Kidney epithelial cell (primary cell): ENCODE results near the gene FBL. TPM values are rescaled to one million over a fixed set of nuclear protein-coding genes. Genes with fewer than 3 reads are reported as not detected.
"Not testable (repeated sequence)": the region's sequence is repeated elsewhere in the genome, so short reads cannot be mapped to it uniquely, and the experiment has no call there.

Experiments
- DNase-seq: peaks from one replicate; pipeline ENCODE4 v3.0.0-alpha.2; 2010; ENCODE audit warnings: low read depth
- H3K27me3 ChIP-seq: 2 replicates; pipeline ENCODE4 v1.6.0; 2011; ENCODE audit warnings: low read length; ENCODE audit not compliant: control insufficient read depth, insufficient read depth
- H3K36me3 ChIP-seq: 2 replicates; pipeline ENCODE4 v1.5.1; 2011; ENCODE audit warnings: low read length; ENCODE audit not compliant: control insufficient read depth, insufficient read depth
- H3K4me3 ChIP-seq: 2 replicates; pipeline ENCODE4 v1.5.1; 2011; ENCODE audit warnings: low read depth, mild to moderate bottlenecking, control low read depth, low read length
- CTCF ChIP-seq: IDR thresholded peaks from 2 replicates; pipeline ENCODE4 v1.5.1; 2011; ENCODE audit warnings: mild to moderate bottlenecking, moderate library complexity, low read length, control low read depth, inconsistent platforms; ENCODE audit not compliant: insufficient read depth, poor library complexity, severe bottlenecking
- total RNA-seq: library from RNA; depleted of rRNA; stranded (reverse); fragments of >200 nt; gene quantifications from 2 replicates; pipeline ENCODE4 v1.2.3, GENCODE V29; 2015

The FBL gene
- total RNA-seq, 1 donor from 2014 or later: 224 TPM

DNA sequence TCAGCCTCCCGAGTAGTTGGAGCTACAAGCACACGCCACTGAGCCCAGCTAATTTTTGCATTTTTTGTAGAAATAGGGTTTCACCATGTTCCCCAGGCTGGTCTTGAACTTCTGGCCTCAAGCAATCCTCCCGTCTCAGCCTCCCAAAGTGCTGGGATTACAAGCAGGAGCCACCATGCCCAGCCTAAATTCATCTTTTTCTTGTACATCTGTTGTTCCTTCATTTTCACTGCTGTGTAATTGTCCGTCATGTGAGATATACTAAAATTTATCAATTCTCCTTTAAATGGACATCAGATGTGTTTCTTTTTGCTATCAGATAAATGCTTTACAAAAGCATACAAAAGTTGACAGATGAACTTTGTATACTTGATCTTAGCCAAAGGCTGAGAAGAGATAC lies 35.1 kb downstream of the FBL start:
- no peaks in the 10 kb centered on the region for H3K36me3 ChIP-seq
- H3K27me3 ChIP-seq: no peaks in the 10 kb centered on the region
- no peak for DNase-seq
- no peak overlapping the region for H3K4me3 ChIP-seq
- TF ChIP-seq CTCF: no peak

DNA sequence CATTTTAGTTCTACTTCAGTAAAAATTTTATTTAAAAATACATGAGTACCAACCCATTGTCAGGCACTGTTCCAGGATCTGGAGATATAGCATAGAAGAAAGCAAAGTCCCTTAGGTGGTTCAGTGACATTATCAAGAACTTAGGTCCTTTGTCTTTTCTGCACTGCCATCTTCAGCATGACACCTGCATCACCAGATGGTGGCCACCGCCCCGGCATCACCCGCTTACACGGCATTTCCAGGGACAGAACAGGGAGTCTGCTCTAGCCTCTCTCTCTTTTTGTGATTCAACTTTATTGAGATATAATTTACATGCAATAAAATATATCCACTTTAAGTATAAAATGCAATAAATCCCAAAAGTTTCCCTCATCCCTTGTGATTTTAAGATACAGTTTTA lies 35.8 kb downstream of the FBL start:
- no peak for TF ChIP-seq CTCF
- H3K4me3 ChIP-seq: no peak overlapping the region
- DNase-seq: no peak
- no peaks in the 10 kb centered on the region for H3K36me3 ChIP-seq
- H3K27me3 ChIP-seq: no peaks in the 10 kb centered on the region

- TF ChIP-seq CTCF: no peak
- H3K36me3 ChIP-seq: no peaks in the 10 kb centered on the region
- no peaks in the 10 kb centered on the region for H3K27me3 ChIP-seq
- no peak overlapping the region for H3K4me3 ChIP-seq
- no peak for DNase-seq
These were observed 36.8 kb downstream of the FBL start for GRCh38 chr19:39809368-39809767.

GRCh38 chr19:39808688-39809087 lies 37.5 kb downstream of the FBL start:
- H3K36me3 ChIP-seq, H3K4me3 ChIP-seq, H3K27me3 ChIP-seq, DNase-seq: not testable (repeated sequence)

DNA sequence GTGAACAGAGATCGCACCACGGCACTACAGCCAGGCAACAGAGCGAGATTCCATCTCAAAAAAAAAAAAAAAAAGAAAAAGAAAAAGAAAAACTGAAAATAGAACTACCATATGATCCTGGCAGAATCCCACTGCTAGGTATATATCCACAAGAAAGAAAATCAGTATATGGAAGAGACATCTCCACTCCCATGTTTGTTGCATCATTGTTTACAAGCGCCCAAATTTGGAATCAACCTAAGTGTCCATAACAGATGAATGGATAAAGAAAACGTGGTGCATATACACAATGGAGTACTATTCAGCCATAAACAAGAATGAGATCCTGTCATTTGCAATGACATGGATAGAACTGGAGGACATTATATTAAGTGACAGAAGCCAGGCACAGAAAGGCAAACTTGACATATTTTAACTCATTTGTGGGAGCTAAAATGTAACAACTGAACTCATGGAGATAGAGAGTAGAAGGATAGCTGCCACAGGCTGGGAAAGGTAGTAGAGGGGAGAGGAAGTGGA lies 38.3 kb downstream of the FBL start:
- H3K36me3 ChIP-seq: no peaks in the 10 kb centered on the region
- H3K27me3 ChIP-seq: no peaks in the 10 kb centered on the region
- no peak overlapping the region for H3K4me3 ChIP-seq
- DNase-seq: no peak
- no peak for TF ChIP-seq CTCF

DNA sequence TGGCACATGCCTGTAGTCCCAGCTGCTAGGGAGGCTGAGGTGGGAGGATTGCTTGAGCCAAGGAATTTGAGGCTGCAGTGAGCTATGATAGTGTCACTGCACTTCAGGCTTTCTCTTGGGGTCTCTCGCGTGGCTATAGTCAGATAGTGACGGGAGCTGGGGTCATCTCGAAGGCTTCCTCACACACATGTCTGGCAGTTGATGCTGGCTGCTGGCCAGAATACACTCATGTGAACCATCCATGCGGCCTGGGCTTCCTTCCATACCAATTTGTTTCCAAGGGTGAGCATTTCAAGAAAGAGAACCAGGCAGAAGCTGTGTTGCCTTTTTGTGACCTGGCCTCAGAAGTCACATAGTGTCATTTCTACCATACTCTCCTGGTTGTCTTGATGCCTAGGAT lies 41.1 kb downstream of the FBL start:
- Histone ChIP-seq H3K27me3 (no peaks in the 10 kb centered on the region), H3K36me3 (no peaks in the 10 kb centered on the region), H3K4me3 (no peak overlapping the region)
- TF ChIP-seq CTCF: no peak
- DNase-seq: no peak
